ENCODE results near the gene TUBA8.
"Not testable (repeated sequence)": the region's sequence is repeated elsewhere in the genome, so short reads cannot be mapped to it uniquely, and the experiment has no call there.

Gene TUBA8

GRCh38 chr22:18103527-18104269 lies 6.9 kb upstream of the TUBA8 start:
- no peaks in the 10 kb centered on the region for H3K9me3 ChIP-seq
- in situ Hi-C loops (cut with MboI; ENCODE audit: low sequenced_read_pairs) = no loop called here
- H3K36me3 ChIP-seq (replicated peaks) = no peaks in the 10 kb centered on the region
- no peak for DNase-seq (ENCODE audit: low spot score in 2 of 2)
- H3K4me1 ChIP-seq = no peaks in the 10 kb centered on the region
- H3K4me3 ChIP-seq = no peak overlapping the region
- H3K27me3 ChIP-seq (ENCODE audit: low read depth) = no peaks in the 10 kb centered on the region

- H3K27me3 ChIP-seq (ENCODE audit: low read depth) = no peaks in the 10 kb centered on the region
- H3K4me3 ChIP-seq = no peak overlapping the region
- H3K36me3 ChIP-seq (replicated peaks) = no peaks in the 10 kb centered on the region
- no peaks in the 10 kb centered on the region for H3K9me3 ChIP-seq
- no peaks in the 10 kb centered on the region for H3K4me1 ChIP-seq
- DNase-seq (ENCODE audit: low spot score in 2 of 2) = no peak
- in situ Hi-C loops (cut with MboI; ENCODE audit: low sequenced_read_pairs) = no loop called here
Measured at GRCh38 chr22:18104566-18104965, 6.0 kb upstream of the TUBA8 start.

GRCh38 chr22:18105981-18106380 lies 4.6 kb upstream of the TUBA8 start:
- H3K36me3 ChIP-seq (replicated peaks); H3K27me3 ChIP-seq (ENCODE audit: low read depth); H3K4me3 ChIP-seq; H3K4me1 ChIP-seq; DNase-seq (ENCODE audit: low spot score in 2 of 2); H3K9me3 ChIP-seq; in situ Hi-C loops (cut with MboI; ENCODE audit: low sequenced_read_pairs): not testable (repeated sequence)

GRCh38 chr22:18106550-18107341 lies 3.9 kb upstream of the TUBA8 start:
- in situ Hi-C loops (cut with MboI; ENCODE audit: low sequenced_read_pairs); H3K4me1 ChIP-seq; H3K36me3 ChIP-seq (replicated peaks); H3K4me3 ChIP-seq; H3K27me3 ChIP-seq (ENCODE audit: low read depth); DNase-seq (ENCODE audit: low spot score in 2 of 2); H3K9me3 ChIP-seq: not testable (repeated sequence)

- in situ Hi-C loops (cut with MboI; ENCODE audit: low sequenced_read_pairs) = no loop called here
- no peak for DNase-seq (ENCODE audit: low spot score in 2 of 2)
- no peaks in the 10 kb centered on the region for H3K9me3 ChIP-seq
- no peak overlapping the region for H3K4me3 ChIP-seq
- H3K27me3 ChIP-seq (ENCODE audit: low read depth) = no peaks in the 10 kb centered on the region
- no peaks in the 10 kb centered on the region for H3K4me1 ChIP-seq
- H3K36me3 ChIP-seq (replicated peaks) = no peaks in the 10 kb centered on the region
Measured at GRCh38 chr22:18108187-18108586, 2.4 kb upstream of the TUBA8 start.

- no peak overlapping the region for H3K4me3 ChIP-seq
Measured at GRCh38 chr22:18109410-18110193, 1.0 kb upstream of the TUBA8 start.

GRCh38 chr22:18110954-18111758 lies 547 bp downstream of the TUBA8 start:
- Histone ChIP-seq H3K27me3 (ENCODE audit: low read depth) (no peaks in the 10 kb centered on the region), H3K36me3 (replicated peaks) (no peaks in the 10 kb centered on the region), H3K4me3 (peak overlapping the region; percentile 15), H3K9me3 (no peaks in the 10 kb centered on the region), H3K4me1 (no peaks in the 10 kb centered on the region)
- DNase-seq (ENCODE audit: low spot score in 2 of 2) = no peak
- in situ Hi-C loops (cut with MboI; ENCODE audit: low sequenced_read_pairs) = no loop called here

More at GRCh38 chr22:18109410-18110193, 1.0 kb upstream of the TUBA8 start:
- no peaks in the 10 kb centered on the region for H3K36me3 ChIP-seq (replicated peaks)
- H3K4me1 ChIP-seq = no peaks in the 10 kb centered on the region
- in situ Hi-C loops (cut with MboI; ENCODE audit: low sequenced_read_pairs) = no loop called here
- no peaks in the 10 kb centered on the region for H3K9me3 ChIP-seq
- DNase-seq (ENCODE audit: low spot score in 2 of 2) = no peak
- H3K27me3 ChIP-seq (ENCODE audit: low read depth) = no peaks in the 10 kb centered on the region

GRCh38 chr22:18111759-18112330 lies 1.2 kb downstream of the TUBA8 start:
- in situ Hi-C loops (cut with MboI; ENCODE audit: low sequenced_read_pairs) = no loop called here
- H3K27me3 ChIP-seq (ENCODE audit: low read depth) = no peaks in the 10 kb centered on the region
- no peaks in the 10 kb centered on the region for H3K36me3 ChIP-seq (replicated peaks)
- no peak for DNase-seq (ENCODE audit: low spot score in 2 of 2)
- no peaks in the 10 kb centered on the region for H3K4me1 ChIP-seq
- no peak overlapping the region for H3K4me3 ChIP-seq
- H3K9me3 ChIP-seq = no peaks in the 10 kb centered on the region

GRCh38 chr22:18112440-18112839 lies 1.8 kb downstream of the TUBA8 start:
- Histone ChIP-seq H3K4me3 (no peak overlapping the region), H3K4me1 (no peaks in the 10 kb centered on the region), H3K9me3 (no peaks in the 10 kb centered on the region), H3K27me3 (ENCODE audit: low read depth) (no peaks in the 10 kb centered on the region), H3K36me3 (replicated peaks) (no peaks in the 10 kb centered on the region)
- no peak for DNase-seq (ENCODE audit: low spot score in 2 of 2)
- in situ Hi-C loops (cut with MboI; ENCODE audit: low sequenced_read_pairs) = no loop called here

- in situ Hi-C loops (cut with MboI; ENCODE audit: low sequenced_read_pairs) = no loop called here
Measured at GRCh38 chr22:18113680-18114394, 3.2 kb downstream of the TUBA8 start.

GRCh38 chr22:18114495-18114894 lies 3.9 kb downstream of the TUBA8 start:
- no peaks in the 10 kb centered on the region for H3K4me1 ChIP-seq
- in situ Hi-C loops (cut with MboI; ENCODE audit: low sequenced_read_pairs) = no loop called here
- DNase-seq (ENCODE audit: low spot score in 2 of 2) = no peak
- H3K9me3 ChIP-seq = no peaks in the 10 kb centered on the region
- H3K4me3 ChIP-seq = no peak overlapping the region
- H3K27me3 ChIP-seq (ENCODE audit: low read depth) = no peaks in the 10 kb centered on the region
- H3K36me3 ChIP-seq (replicated peaks) = no peaks in the 10 kb centered on the region

More at GRCh38 chr22:18113680-18114394, 3.2 kb downstream of the TUBA8 start:
- no peaks in the 10 kb centered on the region for H3K36me3 ChIP-seq (replicated peaks)
- no peaks in the 10 kb centered on the region for H3K4me1 ChIP-seq
- H3K27me3 ChIP-seq (ENCODE audit: low read depth) = no peaks in the 10 kb centered on the region
- no peak for DNase-seq (ENCODE audit: low spot score in 2 of 2)
- H3K4me3 ChIP-seq = no peak overlapping the region
- no peaks in the 10 kb centered on the region for H3K9me3 ChIP-seq

GRCh38 chr22:18114976-18115652 lies 4.5 kb downstream of the TUBA8 start:
- Histone ChIP-seq H3K9me3 (no peaks in the 10 kb centered on the region), H3K36me3 (replicated peaks) (no peaks in the 10 kb centered on the region), H3K27me3 (ENCODE audit: low read depth) (no peaks in the 10 kb centered on the region), H3K4me3 (no peak overlapping the region), H3K4me1 (no peaks in the 10 kb centered on the region)
- DNase-seq (ENCODE audit: low spot score in 2 of 2) = no peak
- in situ Hi-C loops (cut with MboI; ENCODE audit: low sequenced_read_pairs) = no loop called here

Data from HAP-1 (cell line).